Esophagus squamous epithelium (tissue), 5 donors: Measurements from ENCODE around the gene ZNF329. TPM values are rescaled to one million over a fixed set of nuclear protein-coding genes. Genes with fewer than 3 reads are reported as not detected.
"Not testable (repeated sequence)": the region's sequence is repeated elsewhere in the genome, so short reads cannot be mapped to it uniquely, and the experiment has no call there.

Source experiments
- DNase-seq: peaks from one replicate; lab custom pipeline; 2025; lab: John Stamatoyannopoulos, UW
- H3K27ac ChIP-seq, 4 donors: fragments of 200-600 bp; sonication (generic); one replicate each; pipeline ENCODE4 v1.5.1; 2016 to 2019; ENCODE audit warnings: mild to moderate bottlenecking in 1 of 4
- H3K27me3 ChIP-seq, 4 donors: fragments of 200-600 bp; sonication (generic); 1 replicate in 3 of 4; 2 replicates in 1 of 4; pipeline versions ENCODE4 v1.5.1 to v1.6.0; 2017 to 2021; ENCODE audit warnings: antibody characterized with exemption in 1 of 4
- H3K36me3 ChIP-seq, 3 donors: fragments of 200-600 bp; sonication (generic); one replicate each; pipeline ENCODE4 v1.5.1; 2016 to 2019
- H3K4me1 ChIP-seq, 3 donors: fragments of 200-600 bp; sonication (generic); one replicate each; pipeline ENCODE4 v1.5.1; 2017 to 2019
- H3K4me3 ChIP-seq, 4 donors: fragments of 200-600 bp; sonication (generic); 1 replicate in 3 of 4; 2 replicates in 1 of 4; pipeline ENCODE4 v1.5.1; 2016 to 2019; ENCODE audit warnings: mild to moderate bottlenecking in 2 of 4, moderate library complexity in 1 of 4
- H3K9me3 ChIP-seq, 3 donors: fragments of 200-600 bp; sonication (generic); one replicate each; pipeline ENCODE4 v1.5.1; 2016 to 2019
- CTCF ChIP-seq, 6 experiments: fragments of 450-650 bp in 4 of 6; fragments of 200-600 bp in 2 of 6; sonication (generic) in 2 of 6; IDR thresholded peaks; one replicate each; pipeline ENCODE4 v1.5.1; 2016 to 2019; ENCODE audit warnings: antibody characterized with exemption in 6 of 6, mild to moderate bottlenecking in 4 of 6, moderate library complexity in 4 of 6
- POLR2A ChIP-seq, 4 donors: fragments of 450-650 bp; IDR thresholded peaks; one replicate each; pipeline ENCODE4 v1.6.1; 2017; ENCODE audit warnings: antibody characterized with exemption in 4 of 4, mild to moderate bottlenecking in 4 of 4, moderate library complexity in 3 of 4
- WGBS, 2 donors: methylation state at CpG; one replicate each; pipeline ENCODE4 v1.1.5; 2018; 5-methylcytosine and 5-hydroxymethylcytosine counted together
- intact Hi-C: fragments of 100-400 bp; cut with DNase I; formaldehyde crosslinking; loops from one replicate; pipeline ENCODE4 v1.15.0; 2022
- total RNA-seq, 4 donors: library from RNA; depleted of rRNA; stranded (reverse); fragments of >200 nt; gene quantifications; one replicate each; pipeline ENCODE4 v1.1.0, GENCODE V29; 2016
- donor health status: DM: yes; HTN: yes; CAD: no.

The ZNF329 gene
- total RNA-seq, 4 donors from 2014 or later, result 3.0 to 6.7 (median 3.9) TPM

GRCh38 chr19:58157045-58157728 is 6.6 kb upstream of the ZNF329 start:
- no peak for TF ChIP-seq POLR2A (IDR thresholded peaks at IDR 0.05)
- TF ChIP-seq CTCF (IDR thresholded peaks at IDR 0.05), result no peak
- Histone ChIP-seq H3K4me1 (peaks cover 15 to 25% (median 17%) of the 10 kb centered on the region in 3 donors), H3K27me3 (no peaks in the 10 kb centered on the region), H3K9me3 (peaks cover 0 to 43% (median 15%) of the 10 kb centered on the region in 3 donors), H3K27ac (no peak overlapping the region), H3K36me3 (no peaks in the 10 kb centered on the region), H3K4me3 (no peak overlapping the region)
- intact Hi-C loops, result no loop called here
- WGBS, 2 donors, result 81 to 92% methylated on average over 4 to 7 of the region's 53 CpGs
- no peak for DNase-seq

GRCh38 chr19:58154679-58155648 is 4.4 kb upstream of the ZNF329 start:
- TF ChIP-seq POLR2A (IDR thresholded peaks at IDR 0.05), result peak in 3 of 4 donors; percentile 48 to 56 (median 56)
- TF ChIP-seq CTCF (IDR thresholded peaks at IDR 0.05), result peak; percentile 93 to 100 (median 99)

GRCh38 chr19:58154287-58154678 is 3.7 kb upstream of the ZNF329 start:
- DNase-seq, result no peak
- Histone ChIP-seq H3K4me3 (peak overlapping the region; percentile 87 to 96 (median 88)), H3K4me1 (peaks cover 17 to 42% (median 25%) of the 10 kb centered on the region in 3 donors), H3K27ac (peak overlapping the region; percentile 89 to 96 (median 92)), H3K9me3 (peaks cover 0 to 16% (median 0%) of the 10 kb centered on the region in 3 donors), H3K36me3 (no peaks in the 10 kb centered on the region), H3K27me3 (no peaks in the 10 kb centered on the region)
- TF ChIP-seq CTCF (IDR thresholded peaks at IDR 0.05), result no peak
- no peak for TF ChIP-seq POLR2A (IDR thresholded peaks at IDR 0.05)
- intact Hi-C loops, result no loop called here
- WGBS, 2 donors, result 8 to 23% methylated on average over 7 to 9 of the region's 12 CpGs

More at GRCh38 chr19:58154679-58155648, 4.4 kb upstream of the ZNF329 start:
- H3K4me3 ChIP-seq, result peak overlapping the region; percentile 87 to 96 (median 88)
- WGBS, 2 donors, result 11% methylated on average over 16 of the region's 85 CpGs; no CpG with 5 or more reads in 1 of the 2 donors
- H3K9me3 ChIP-seq, result peaks cover 0 to 21% (median under 1%) of the 10 kb centered on the region in 3 donors
- peaks cover 17 to 35% (median 22%) of the 10 kb centered on the region in 3 donors for H3K4me1 ChIP-seq
- H3K36me3 ChIP-seq, result no peaks in the 10 kb centered on the region
- no peaks in the 10 kb centered on the region for H3K27me3 ChIP-seq
- peak; percentile 61 for DNase-seq
- peak overlapping the region; percentile 89 to 96 (median 92) for H3K27ac ChIP-seq
- intact Hi-C loops, result no loop called here

GRCh38 chr19:58153386-58153785 is 2.8 kb upstream of the ZNF329 start:
- no peak for DNase-seq
- H3K4me1 ChIP-seq, result peaks cover 17 to 45% (median 25%) of the 10 kb centered on the region in 3 donors
- intact Hi-C loops, result no loop called here
- no peaks in the 10 kb centered on the region for H3K27me3 ChIP-seq
- peaks cover 0 to 7% (median 4%) of the 10 kb centered on the region in 3 donors for H3K9me3 ChIP-seq
- no peak overlapping the region for H3K4me3 ChIP-seq
- H3K27ac ChIP-seq, result no peak overlapping the region
- no peaks in the 10 kb centered on the region for H3K36me3 ChIP-seq
- WGBS, 2 donors, result 95 to 100% methylated on average over 2 of the region's 2 CpGs
- TF ChIP-seq CTCF (IDR thresholded peaks at IDR 0.05), result no peak
- no peak for TF ChIP-seq POLR2A (IDR thresholded peaks at IDR 0.05)

GRCh38 chr19:58147475-58147874 is 3.1 kb downstream of the ZNF329 start:
- intact Hi-C loops, DNase-seq, H3K4me3 ChIP-seq, H3K27ac ChIP-seq, H3K27me3 ChIP-seq: not testable (repeated sequence)
- H3K4me1 ChIP-seq, result peaks cover 0 to 20% (median 10%) of the 10 kb centered on the region in 3 donors
- no CpG with 5 or more reads among the region's 28 CpGs for WGBS, 2 donors
- H3K36me3 ChIP-seq, result peaks cover 4 to 23% (median 10%) of the 10 kb centered on the region in 3 donors
- peaks cover 0 to 54% (median 43%) of the 10 kb centered on the region in 3 donors for H3K9me3 ChIP-seq
